GM23248 (cell line): ENCODE results near the gene SPATA7. TPM values are rescaled to one million over a fixed set of nuclear protein-coding genes. Genes with fewer than 3 reads are reported as not detected.

ENCODE experiments used
- DNase-seq: peaks from one replicate; pipeline ENCODE4 v3.0.0-alpha.2; 2015
- H2AFZ ChIP-seq: fragments of 200-600 bp; sonication (generic); 2 replicates; pipeline ENCODE4 v1.6.1; 2016; ENCODE audit warnings: antibody characterized with exemption
- H3F3A ChIP-seq: fragments of 200-600 bp; sonication (generic); 2 replicates; pipeline ENCODE4 v1.6.1; 2016; ENCODE audit warnings: mild to moderate bottlenecking, antibody characterized with exemption, mixed run types; ENCODE audit not compliant: insufficient read depth
- H3K27ac ChIP-seq: fragments of 200-600 bp; sonication (generic); 2 replicates; pipeline ENCODE4 v1.5.1; 2016; ENCODE audit warnings: mild to moderate bottlenecking
- H3K27me3 ChIP-seq: fragments of 200-600 bp; sonication (generic); replicated peaks from 2 replicates; pipeline ENCODE4 v1.6.1; 2016; ENCODE audit warnings: mild to moderate bottlenecking; ENCODE audit not compliant: insufficient read depth
- H3K36me3 ChIP-seq: fragments of 200-600 bp; sonication (generic); 2 replicates; pipeline ENCODE4 v1.6.1; 2016; ENCODE audit warnings: low read depth, mild to moderate bottlenecking
- H3K4me1 ChIP-seq: fragments of 200-600 bp; sonication (generic); 2 replicates; pipeline ENCODE4 v1.6.1; 2016; ENCODE audit warnings: mild to moderate bottlenecking; ENCODE audit not compliant: insufficient read depth
- H3K4me2 ChIP-seq: fragments of 200-600 bp; sonication (generic); one replicate; pipeline ENCODE4 v1.6.1; 2016; ENCODE audit warnings: mild to moderate bottlenecking; ENCODE audit not compliant: unreplicated experiment
- H3K4me3 ChIP-seq: fragments of 200-600 bp; sonication (generic); 2 replicates; pipeline ENCODE4 v1.5.1; 2016; ENCODE audit warnings: mild to moderate bottlenecking
- H3K79me2 ChIP-seq: fragments of 200-600 bp; sonication (generic); 2 replicates; pipeline ENCODE4 v1.6.1; 2016; ENCODE audit warnings: mild to moderate bottlenecking; ENCODE audit not compliant: insufficient read depth
- H3K9ac ChIP-seq: fragments of 200-600 bp; sonication (generic); 2 replicates; pipeline ENCODE4 v1.6.1; 2016; ENCODE audit warnings: mild to moderate bottlenecking
- H3K9me2 ChIP-seq: fragments of 200-600 bp; sonication (generic); 2 replicates; pipeline ENCODE4 v1.6.1; 2016; ENCODE audit warnings: mixed run types, mild to moderate bottlenecking, moderate library complexity; ENCODE audit not compliant: insufficient read depth
- H3K9me3 ChIP-seq: fragments of 200-600 bp; sonication (generic); one replicate; pipeline ENCODE4 v1.6.1; 2017; ENCODE audit warnings: low read depth
- H4K20me1 ChIP-seq: fragments of 200-600 bp; sonication (generic); 2 replicates; pipeline ENCODE4 v1.6.0; 2016; ENCODE audit not compliant: insufficient read depth
- EZH2 ChIP-seq: fragments of 200-600 bp; sonication (generic); IDR thresholded peaks from 2 replicates; pipeline ENCODE4 v1.6.1; 2018; ENCODE audit warnings: antibody characterized with exemption, mild to moderate bottlenecking; ENCODE audit not compliant: insufficient read depth, poor library complexity, severe bottlenecking
- EZH2phosphoT487 ChIP-seq: fragments of 200-600 bp; sonication (generic); IDR thresholded peaks from 2 replicates; pipeline ENCODE4 v1.6.1; 2018; ENCODE audit warnings: antibody characterized with exemption, moderate library complexity, mild to moderate bottlenecking, low read depth; ENCODE audit not compliant: insufficient read depth
- WGBS, 2 experiments: methylation state at CpG; one replicate each; pipeline ENCODE4 v1.1.6; 2015 to 2017; ENCODE audit warnings: low lambda C conversion rate in 2 of 2, low coverage in 1 of 2; ENCODE audit errors: missing lambda C conversion rate in 2 of 2; 5-methylcytosine and 5-hydroxymethylcytosine counted together
- in situ Hi-C: fragments of 300-500 bp; cut with MboI; formaldehyde crosslinking; loops from 2 replicates; pipeline ENCODE4 v1.15.0; 2020
- polyA plus RNA-seq: library from polyadenylated mRNA; unstranded; fragments of >200 nt; fragmentation: Nextera tagmentation; extraction: Ambion mirVana; gene quantifications from 2 replicates; pipeline ENCODE4 v1.2.1, GENCODE V29; 2016
- total RNA-seq: library from RNA; depleted of rRNA; stranded (reverse); fragments of >200 nt; shearing (Covaris generic); gene quantifications from 2 replicates; pipeline ENCODE4 v1.2.3, GENCODE V29; 2014

SPATA7 gene
- total and polyA plus RNA-seq, 2 experiments from 2014 or later, result 5.9 to 9.8 TPM

- H3K4me3 ChIP-seq, result no peak overlapping the region
- in situ Hi-C loops, result no loop called here
- TF ChIP-seq EZH2, result no peak
- TF ChIP-seq EZH2phosphoT487, result no peak
- no peaks in the 10 kb centered on the region for H3K36me3 ChIP-seq
- no peak overlapping the region for H3K27ac ChIP-seq
- WGBS, 2 experiments, result 37 to 42% methylated on average over 3 of the region's 3 CpGs
- no peaks in the 10 kb centered on the region for H3K9me3 ChIP-seq
- no peaks in the 10 kb centered on the region for H3K9me2 ChIP-seq
- H3F3A ChIP-seq, result no peaks in the 10 kb centered on the region
- H4K20me1 ChIP-seq, result no peaks in the 10 kb centered on the region
- no peak overlapping the region for H3K4me2 ChIP-seq
- no peak overlapping the region for H2AFZ ChIP-seq
- no peak overlapping the region for H3K9ac ChIP-seq
- H3K4me1 ChIP-seq, result no peaks in the 10 kb centered on the region
- DNase-seq, result no peak
- no peaks in the 10 kb centered on the region for H3K79me2 ChIP-seq
- H3K27me3 ChIP-seq, result no peaks in the 10 kb centered on the region
These were observed 36.9 kb upstream of the SPATA7 start for GRCh38 chr14:88348546-88348945.

- H3K9me2 ChIP-seq, result no peaks in the 10 kb centered on the region
- H3K4me1 ChIP-seq, result no peaks in the 10 kb centered on the region
- no peak overlapping the region for H3K4me3 ChIP-seq
- no peaks in the 10 kb centered on the region for H3F3A ChIP-seq
- WGBS, 2 experiments, result 21 to 28% methylated on average over 4 of the region's 4 CpGs
- H3K9me3 ChIP-seq, result no peaks in the 10 kb centered on the region
- H2AFZ ChIP-seq, result no peak overlapping the region
- TF ChIP-seq EZH2phosphoT487, result no peak
- TF ChIP-seq EZH2, result no peak
- no peak overlapping the region for H3K4me2 ChIP-seq
- no peaks in the 10 kb centered on the region for H4K20me1 ChIP-seq
- no peaks in the 10 kb centered on the region for H3K79me2 ChIP-seq
- H3K36me3 ChIP-seq, result no peaks in the 10 kb centered on the region
- H3K27ac ChIP-seq, result no peak overlapping the region
- H3K9ac ChIP-seq, result no peak overlapping the region
- DNase-seq, result no peak
- in situ Hi-C loops, result no loop called here
- no peaks in the 10 kb centered on the region for H3K27me3 ChIP-seq
These were observed 33.3 kb upstream of the SPATA7 start for GRCh38 chr14:88351966-88352691.

GRCh38 chr14:88352698-88353097 is 32.8 kb upstream of the SPATA7 start:
- Histone ChIP-seq H3K36me3 (no peaks in the 10 kb centered on the region), H3K4me3 (no peak overlapping the region), H3K27me3 (no peaks in the 10 kb centered on the region), H2AFZ (no peak overlapping the region), H3K4me2 (no peak overlapping the region), H4K20me1 (no peaks in the 10 kb centered on the region), H3K9me3 (no peaks in the 10 kb centered on the region), H3K27ac (no peak overlapping the region), H3K4me1 (no peaks in the 10 kb centered on the region), H3K79me2 (no peaks in the 10 kb centered on the region), H3K9ac (no peak overlapping the region), H3K9me2 (no peaks in the 10 kb centered on the region), H3F3A (no peaks in the 10 kb centered on the region)
- TF ChIP-seq EZH2phosphoT487, result no peak
- no peak for TF ChIP-seq EZH2
- 20% methylated on average over 3 of the region's 3 CpGs for WGBS, 2 experiments
- in situ Hi-C loops, result no loop called here
- DNase-seq, result no peak

- Histone ChIP-seq H3K27me3 (no peaks in the 10 kb centered on the region), H3K4me3 (no peak overlapping the region), H2AFZ (no peak overlapping the region), H3K36me3 (no peaks in the 10 kb centered on the region), H3K9ac (no peak overlapping the region), H4K20me1 (no peaks in the 10 kb centered on the region), H3K9me2 (no peaks in the 10 kb centered on the region), H3K79me2 (no peaks in the 10 kb centered on the region), H3K27ac (no peak overlapping the region), H3K4me1 (no peaks in the 10 kb centered on the region), H3F3A (no peaks in the 10 kb centered on the region), H3K9me3 (no peaks in the 10 kb centered on the region), H3K4me2 (no peak overlapping the region)
- TF ChIP-seq EZH2phosphoT487 (no peak), EZH2 (no peak)
- no peak for DNase-seq
- 38 to 39% methylated on average over 3 of the region's 3 CpGs for WGBS, 2 experiments
- in situ Hi-C loops, result no loop called here
These were observed 31.1 kb upstream of the SPATA7 start for GRCh38 chr14:88354358-88354757.

- Histone ChIP-seq H3K4me1 (no peaks in the 10 kb centered on the region), H3K9ac (no peak overlapping the region), H4K20me1 (no peaks in the 10 kb centered on the region), H3K4me3 (no peak overlapping the region), H3F3A (no peaks in the 10 kb centered on the region), H2AFZ (no peak overlapping the region), H3K27ac (no peak overlapping the region), H3K79me2 (no peaks in the 10 kb centered on the region), H3K9me3 (no peaks in the 10 kb centered on the region), H3K36me3 (no peaks in the 10 kb centered on the region), H3K4me2 (no peak overlapping the region), H3K27me3 (no peaks in the 10 kb centered on the region), H3K9me2 (no peaks in the 10 kb centered on the region)
- no peak for DNase-seq
- WGBS, 2 experiments, result 29% methylated on average over 2 of the region's 2 CpGs
- in situ Hi-C loops, result no loop called here
- TF ChIP-seq EZH2 (no peak), EZH2phosphoT487 (no peak)
These were observed 26.0 kb upstream of the SPATA7 start for GRCh38 chr14:88359500-88359899.
